Trophoblast cell (in vitro differentiated cells and primary cell): Measurements from ENCODE around the gene SMIM44.

ENCODE experiments used
- DNase-seq, 2 donors: peaks; one replicate each; pipeline ENCODE4 v3.0.0-alpha.2; 2016
- H2AFZ ChIP-seq: 2 replicates; pipeline ENCODE4 v1.6.1; 2013; ENCODE audit warnings: low read length, moderate library complexity, mild to moderate bottlenecking; ENCODE audit not compliant: insufficient read depth, poor library complexity
- H2AK5ac ChIP-seq: 2 replicates; pipeline ENCODE4 v1.6.1; 2013; ENCODE audit warnings: mild to moderate bottlenecking, low read length
- H2BK120ac ChIP-seq: 2 replicates; pipeline ENCODE4 v1.6.1; 2013; ENCODE audit warnings: low read length, mild to moderate bottlenecking, moderate library complexity; ENCODE audit not compliant: insufficient read depth, poor library complexity
- H2BK12ac ChIP-seq: 2 replicates; pipeline ENCODE4 v1.6.1; 2013; ENCODE audit warnings: mild to moderate bottlenecking, low read length, moderate library complexity
- H2BK5ac ChIP-seq: 2 replicates; pipeline ENCODE4 v1.6.1; 2013; ENCODE audit warnings: low read length, low read depth, moderate library complexity, mild to moderate bottlenecking; ENCODE audit not compliant: poor library complexity
- H3K14ac ChIP-seq: 2 replicates; pipeline ENCODE4 v1.6.1; 2013; ENCODE audit warnings: mild to moderate bottlenecking, low read length
- H3K18ac ChIP-seq: 2 replicates; pipeline ENCODE4 v1.6.1; 2013; ENCODE audit warnings: mild to moderate bottlenecking, low read length
- H3K23ac ChIP-seq: 2 replicates; pipeline ENCODE4 v1.6.1; 2013; ENCODE audit warnings: low read length
- H3K27ac ChIP-seq: 2 replicates; pipeline ENCODE4 v1.5.1; 2013; ENCODE audit warnings: low read depth, mild to moderate bottlenecking, inconsistent platforms, low read length, moderate library complexity
- H3K27me3 ChIP-seq: 2 replicates; pipeline ENCODE4 v1.6.1; 2013; ENCODE audit warnings: inconsistent platforms, mild to moderate bottlenecking, low read length, moderate library complexity; ENCODE audit not compliant: insufficient read depth
- H3K36me3 ChIP-seq, 2 experiments: 1 replicate in 1 of 2; 2 replicates in 1 of 2; pipeline ENCODE4 v1.6.1; 2013; ENCODE audit warnings: low read length in 2 of 2, mild to moderate bottlenecking in 2 of 2, moderate library complexity in 1 of 2; ENCODE audit not compliant: insufficient read depth in 2 of 2, control insufficient read depth in 1 of 2
- H3K4ac ChIP-seq: 2 replicates; pipeline ENCODE4 v1.6.1; 2013; ENCODE audit warnings: low read depth, mild to moderate bottlenecking, low read length, moderate library complexity
- H3K4me1 ChIP-seq, 2 experiments: 1 replicate in 1 of 2; 2 replicates in 1 of 2; pipeline ENCODE4 v1.6.1; 2013; ENCODE audit warnings: low read length in 2 of 2, mild to moderate bottlenecking in 2 of 2, moderate library complexity in 1 of 2; ENCODE audit not compliant: insufficient read depth in 2 of 2, control insufficient read depth in 1 of 2
- H3K4me2 ChIP-seq: 2 replicates; pipeline ENCODE4 v1.6.1; 2013; ENCODE audit warnings: inconsistent platforms, mild to moderate bottlenecking, low read length, moderate library complexity
- H3K4me3 ChIP-seq: 2 replicates; pipeline ENCODE4 v1.5.1; 2013; ENCODE audit warnings: mild to moderate bottlenecking, low read depth, low read length, inconsistent platforms
- H3K79me1 ChIP-seq: one replicate; pipeline ENCODE4 v1.6.1; 2013; ENCODE audit warnings: low read length
- H3K79me2 ChIP-seq: 2 replicates; pipeline ENCODE4 v1.6.1; 2013; ENCODE audit warnings: low read length, mild to moderate bottlenecking; ENCODE audit not compliant: control insufficient read depth, insufficient read depth, poor library complexity
- H3K9ac ChIP-seq: 2 replicates; pipeline ENCODE4 v1.6.1; 2013; ENCODE audit warnings: mild to moderate bottlenecking, low read length
- H3K9me3 ChIP-seq: 2 replicates; pipeline ENCODE4 v1.6.1; 2013; ENCODE audit warnings: low read depth, mild to moderate bottlenecking, control low read depth, inconsistent platforms, low read length; ENCODE audit not compliant: insufficient read depth
- H4K12ac ChIP-seq: 2 replicates; pipeline ENCODE4 v1.6.1; 2013; ENCODE audit warnings: low read depth, mild to moderate bottlenecking, low read length, moderate library complexity
- H4K8ac ChIP-seq: 2 replicates; pipeline ENCODE4 v1.6.1; 2013; ENCODE audit warnings: low read depth, mild to moderate bottlenecking, low read length, moderate library complexity
- H4K91ac ChIP-seq: one replicate; pipeline ENCODE4 v1.6.1; 2013; ENCODE audit warnings: low read depth, mild to moderate bottlenecking, low read length, moderate library complexity
- whole genome bisulfite sequencing: extraction: QIAGEN DNeasy Blood & Tissue Kit; methylation state at CpG from one replicate; pipeline ENCODE4 v1.1.7; 2013; ENCODE audit warnings: missing lambda C conversion rate; ENCODE audit not compliant: insufficient read length, insufficient coverage; ENCODE audit errors: extremely low coverage; 5-methylcytosine and 5-hydroxymethylcytosine counted together

The SMIM44 gene

DNA sequence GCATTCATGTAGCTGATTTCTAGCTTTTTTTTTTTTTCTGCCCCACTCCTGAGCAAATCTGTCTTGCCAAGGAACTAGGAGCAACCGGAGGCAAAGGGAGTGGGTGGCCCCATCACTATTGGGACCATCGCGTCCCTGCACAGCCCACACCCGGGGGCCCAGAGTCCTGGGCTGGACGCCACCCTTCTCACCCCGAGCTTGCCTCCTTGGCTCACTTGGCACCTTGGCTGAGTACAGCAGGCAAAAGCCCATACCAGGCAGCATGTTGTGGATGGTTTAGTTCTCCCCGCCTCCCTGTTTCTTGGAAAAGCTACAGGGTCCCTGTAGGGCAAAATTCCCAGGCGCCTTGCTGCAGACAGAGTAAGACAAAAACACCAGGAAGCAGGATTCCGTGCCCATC lies 16.6 kb downstream of the SMIM44 start:
- Histone ChIP-seq H4K91ac (no peak overlapping the region), H2AFZ (no peak overlapping the region), H3K27me3 (peaks cover 28% of the 10 kb centered on the region), H4K8ac (no peak overlapping the region), H3K4me2 (no peak overlapping the region), H3K23ac (no peak overlapping the region), H3K27ac (no peak overlapping the region), H3K14ac (no peak overlapping the region), H2AK5ac (no peak overlapping the region), H2BK5ac (no peak overlapping the region), H3K18ac (no peak overlapping the region), H3K79me1 (no peaks in the 10 kb centered on the region), H3K4me1 (no peaks in the 10 kb centered on the region), H3K4me3 (no peak overlapping the region), H2BK12ac (no peak overlapping the region), H4K12ac (no peak overlapping the region), H2BK120ac (no peak overlapping the region), H3K9ac (no peak overlapping the region), H3K9me3 (peaks cover 9% of the 10 kb centered on the region), H3K79me2 (no peaks in the 10 kb centered on the region), H3K4ac (no peak overlapping the region), H3K36me3 (no peaks in the 10 kb centered on the region)
- WGBS, result no CpG with 5 or more reads among the region's 9 CpGs
- no peak for DNase-seq

GRCh38 chr19:3465552-3465951 lies 17.7 kb downstream of the SMIM44 start:
- Histone ChIP-seq H4K8ac (no peak overlapping the region), H3K4me2 (no peak overlapping the region), H2BK120ac (no peak overlapping the region), H3K27ac (no peak overlapping the region), H3K4me1 (no peaks in the 10 kb centered on the region), H3K18ac (no peak overlapping the region), H3K9me3 (peaks cover 9% of the 10 kb centered on the region), H3K4ac (no peak overlapping the region), H3K14ac (no peak overlapping the region), H3K27me3 (peaks cover 28% of the 10 kb centered on the region), H3K9ac (no peak overlapping the region), H4K91ac (no peak overlapping the region), H2AFZ (no peak overlapping the region), H2BK5ac (no peak overlapping the region), H4K12ac (no peak overlapping the region), H2BK12ac (no peak overlapping the region), H3K79me1 (no peaks in the 10 kb centered on the region), H3K4me3 (no peak overlapping the region), H3K36me3 (no peaks in the 10 kb centered on the region), H2AK5ac (no peak overlapping the region), H3K79me2 (no peaks in the 10 kb centered on the region), H3K23ac (no peak overlapping the region)
- no peak for DNase-seq
- WGBS, result no CpG with 5 or more reads among the region's 7 CpGs

DNA sequence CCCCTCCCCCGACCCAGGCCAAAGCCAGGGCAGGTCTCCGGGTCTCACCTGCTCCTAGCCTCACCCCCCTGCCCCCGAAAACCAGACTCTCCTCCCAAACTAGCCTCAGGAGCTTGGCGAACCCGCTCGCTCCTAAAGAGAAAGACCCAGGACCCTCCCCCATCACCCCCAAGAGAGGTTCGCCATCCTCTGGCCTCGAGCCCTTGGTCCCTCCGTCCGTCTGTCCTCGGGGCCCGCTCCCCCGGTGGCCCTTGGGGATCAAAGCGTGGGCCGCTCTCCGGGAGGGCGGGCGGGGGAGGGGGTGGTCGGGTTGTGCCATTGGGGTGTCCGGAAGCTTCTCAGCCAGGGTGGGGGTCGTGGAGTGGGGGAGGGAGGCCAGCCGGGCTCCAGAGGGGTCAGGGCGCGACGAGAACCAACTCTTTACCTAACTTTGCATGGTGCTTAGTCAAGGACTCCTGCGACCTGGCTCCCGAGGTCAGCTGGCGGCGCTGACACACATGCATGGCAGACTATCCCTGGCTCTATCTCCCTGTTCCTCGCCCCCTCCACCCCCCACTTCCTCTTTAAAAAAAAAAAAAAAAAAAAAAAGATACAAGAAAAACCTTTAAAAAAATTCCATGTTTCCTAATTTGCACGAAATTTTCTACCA lies 18.5 kb downstream of the SMIM44 start:
- Histone ChIP-seq H3K9ac (no peak overlapping the region), H3K18ac (no peak overlapping the region), H2AK5ac (no peak overlapping the region), H3K36me3 (no peaks in the 10 kb centered on the region), H3K9me3 (peaks cover 9% of the 10 kb centered on the region), H3K4me3 (no peak overlapping the region), H3K79me1 (no peaks in the 10 kb centered on the region), H4K12ac (no peak overlapping the region), H3K27me3 (peaks cover 32% of the 10 kb centered on the region), H3K4ac (no peak overlapping the region), H3K4me2 (no peak overlapping the region), H3K79me2 (no peaks in the 10 kb centered on the region), H4K91ac (no peak overlapping the region), H2BK120ac (no peak overlapping the region), H4K8ac (no peak overlapping the region), H2BK5ac (no peak overlapping the region), H2BK12ac (no peak overlapping the region), H3K27ac (no peak overlapping the region), H3K4me1 (no peaks in the 10 kb centered on the region), H2AFZ (no peak overlapping the region), H3K23ac (no peak overlapping the region), H3K14ac (no peak overlapping the region)
- no peak for DNase-seq
- WGBS, result no CpG with 5 or more reads among the region's 31 CpGs

GRCh38 chr19:3463714-3464586 lies 19.3 kb downstream of the SMIM44 start:
- Histone ChIP-seq H2AK5ac (no peak overlapping the region), H4K8ac (no peak overlapping the region), H3K4me1 (peaks cover 0 to 2% of the 10 kb centered on the region in 2 experiments), H3K27ac (no peak overlapping the region), H2AFZ (no peak overlapping the region), H3K14ac (no peak overlapping the region), H3K4me2 (no peak overlapping the region), H3K18ac (no peak overlapping the region), H4K91ac (no peak overlapping the region), H3K36me3 (no peaks in the 10 kb centered on the region), H3K23ac (no peak overlapping the region), H3K27me3 (peaks cover 32% of the 10 kb centered on the region), H2BK12ac (no peak overlapping the region), H3K4me3 (no peak overlapping the region), H3K79me2 (no peaks in the 10 kb centered on the region), H3K79me1 (no peaks in the 10 kb centered on the region), H4K12ac (no peak overlapping the region), H2BK120ac (no peak overlapping the region), H2BK5ac (no peak overlapping the region), H3K4ac (no peak overlapping the region), H3K9me3 (peaks cover 9% of the 10 kb centered on the region), H3K9ac (no peak overlapping the region)
- no CpG with 5 or more reads among the region's 57 CpGs for WGBS
- DNase-seq, result no peak
